ENCODE data around the gene SPART. TPM values are rescaled to one million over a fixed set of nuclear protein-coding genes. Genes with fewer than 3 reads are reported as not detected.

The SPART gene
- total and polyA plus RNA-seq, 4 donors: 28.0 to 84.7 (median 45.9) TPM

GRCh38 chr13:36282821-36283432 is 63.3 kb downstream of the SPART start:
- 44 to 52% methylated on average over 6 of the region's 6 CpGs for WGBS, 2 donors
- Histone ChIP-seq H3K27ac (ENCODE audit: low read depth in 1 of 2, low read length in 1 of 2) (no peak overlapping the region), H3K9me3 (ENCODE audit: control insufficient read depth in 4 of 4, insufficient read depth in 3 of 4, low read length in 3 of 4) (no peaks in the 10 kb centered on the region), H3K4me1 (ENCODE audit: control insufficient read depth in 5 of 5, insufficient read depth in 5 of 5, low read length in 5 of 5) (no peaks in the 10 kb centered on the region), H3K27me3 (ENCODE audit: control insufficient read depth in 3 of 3, insufficient read depth in 3 of 3, low read length in 2 of 3) (no peaks in the 10 kb centered on the region), H3K4me3 (no peak overlapping the region), H3K9ac (ENCODE audit: insufficient read depth in 1 of 2, low read length in 2 of 2) (no peak overlapping the region), H3K36me3 (ENCODE audit: control insufficient read depth in 4 of 4, insufficient read depth in 4 of 4, low read length in 4 of 4) (no peaks in the 10 kb centered on the region)
- peak; percentile 43 for TF ChIP-seq CTCF (IDR thresholded peaks at IDR 0.05; ENCODE audit: control extremely low read depth, extremely low read depth)
- DNase-seq (peak in 2 of 3 donors; percentile 67 to 69), ATAC-seq (ENCODE audit: insufficient read depth, low FRiP score) (no peak)

- no peak for ATAC-seq (ENCODE audit: insufficient read depth, low FRiP score)
- peak in 2 of 3 donors; percentile 78 to 86 for DNase-seq
- Histone ChIP-seq H3K4me1 (ENCODE audit: control insufficient read depth in 5 of 5, insufficient read depth in 5 of 5, low read length in 5 of 5) (no peaks in the 10 kb centered on the region), H3K9ac (ENCODE audit: insufficient read depth in 1 of 2, low read length in 2 of 2) (no peak overlapping the region), H3K36me3 (ENCODE audit: control insufficient read depth in 4 of 4, insufficient read depth in 4 of 4, low read length in 4 of 4) (no peaks in the 10 kb centered on the region), H3K27me3 (ENCODE audit: control insufficient read depth in 3 of 3, insufficient read depth in 3 of 3, low read length in 2 of 3) (no peaks in the 10 kb centered on the region), H3K9me3 (ENCODE audit: control insufficient read depth in 4 of 4, insufficient read depth in 3 of 4, low read length in 3 of 4) (no peaks in the 10 kb centered on the region), H3K27ac (ENCODE audit: low read depth in 1 of 2, low read length in 1 of 2) (no peak overlapping the region), H3K4me3 (no peak overlapping the region)
- peak; percentile 16 for TF ChIP-seq CTCF (IDR thresholded peaks at IDR 0.05; ENCODE audit: control extremely low read depth, extremely low read depth)
- 81 to 82% methylated on average over 3 of the region's 3 CpGs for WGBS, 2 donors
These were observed 70.8 kb downstream of the SPART start for GRCh38 chr13:36275190-36276002.

GRCh38 chr13:36273431-36273830 is 72.8 kb downstream of the SPART start:
- TF ChIP-seq CTCF (IDR thresholded peaks at IDR 0.05; ENCODE audit: control extremely low read depth, extremely low read depth): no peak
- no peak overlapping the region for H3K4me3 ChIP-seq
- no peak for ATAC-seq (ENCODE audit: insufficient read depth, low FRiP score)
- H3K27ac ChIP-seq (ENCODE audit: low read depth in 1 of 2, low read length in 1 of 2): no peak overlapping the region
- no peaks in the 10 kb centered on the region for H3K27me3 ChIP-seq (ENCODE audit: control insufficient read depth in 3 of 3, insufficient read depth in 3 of 3, low read length in 2 of 3)
- 96 to 97% methylated on average over 2 of the region's 2 CpGs for WGBS, 2 donors
- DNase-seq: no peak
- H3K9me3 ChIP-seq (ENCODE audit: control insufficient read depth in 4 of 4, insufficient read depth in 3 of 4, low read length in 3 of 4): no peaks in the 10 kb centered on the region
- no peak overlapping the region for H3K9ac ChIP-seq (ENCODE audit: insufficient read depth in 1 of 2, low read length in 2 of 2)
- no peaks in the 10 kb centered on the region for H3K4me1 ChIP-seq (ENCODE audit: control insufficient read depth in 5 of 5, insufficient read depth in 5 of 5, low read length in 5 of 5)
- no peaks in the 10 kb centered on the region for H3K36me3 ChIP-seq (ENCODE audit: control insufficient read depth in 4 of 4, insufficient read depth in 4 of 4, low read length in 4 of 4)

All from lung (tissue), 12 donors.